Superior temporal gyrus (tissue), 1 donor: ENCODE data around the gene ZNF276.
"Not testable (repeated sequence)": the region's sequence is repeated elsewhere in the genome, so short reads cannot be mapped to it uniquely, and the experiment has no call there.

Experiments
- DNase-seq: peaks from one replicate; pipeline ENCODE4 v3.0.0-alpha.2; 2016; ENCODE audit errors: extremely low spot score

ZNF276 gene

GRCh38 chr16:89695875-89696669 lies 25.3 kb upstream of the ZNF276 start:
- DNase-seq: no peak

GRCh38 chr16:89696670-89697128 lies 24.6 kb upstream of the ZNF276 start:
- no peak for DNase-seq

- DNase-seq: no peak
These were observed 24.1 kb upstream of the ZNF276 start for GRCh38 chr16:89697161-89697615.

- DNase-seq: no peak
These were observed 23.6 kb upstream of the ZNF276 start for GRCh38 chr16:89697616-89698331.

GRCh38 chr16:89698717-89699116 lies 22.6 kb upstream of the ZNF276 start:
- DNase-seq: not testable (repeated sequence)

GRCh38 chr16:89699629-89700099 lies 21.7 kb upstream of the ZNF276 start:
- DNase-seq: not testable (repeated sequence)

- peak; percentile 99 for DNase-seq
These were observed 21.2 kb upstream of the ZNF276 start for GRCh38 chr16:89700100-89700648.

GRCh38 chr16:89700649-89701424 lies 20.5 kb upstream of the ZNF276 start:
- no peak for DNase-seq

GRCh38 chr16:89701425-89702406 lies 19.6 kb upstream of the ZNF276 start, which contains the start of gene SPATA2L:
SPATA2L (minus strand) TSS chr16:89701705; CDS start chr16:89701232, 473 bp downstream.
- DNase-seq: peak; percentile 66

- no peak for DNase-seq
These were observed 17.1 kb upstream of the ZNF276 start for GRCh38 chr16:89704281-89704680.

GRCh38 chr16:89705006-89705405 lies 16.3 kb upstream of the ZNF276 start:
- DNase-seq: no peak

- no peak for DNase-seq
These were observed 14.6 kb upstream of the ZNF276 start for GRCh38 chr16:89706518-89707260.

GRCh38 chr16:89707695-89708094 lies 13.6 kb upstream of the ZNF276 start:
- no peak for DNase-seq

GRCh38 chr16:89708481-89708931 lies 12.8 kb upstream of the ZNF276 start:
- no peak for DNase-seq

- no peak for DNase-seq
These were observed 12.2 kb upstream of the ZNF276 start for GRCh38 chr16:89709166-89709565.

GRCh38 chr16:89709716-89710432 lies 11.5 kb upstream of the ZNF276 start:
- no peak for DNase-seq

GRCh38 chr16:89710709-89711564 lies 10.4 kb upstream of the ZNF276 start:
- DNase-seq: no peak
